GM10266 (cell line): ENCODE data around the gene LUC7L3.

Experiments
- DNase-seq: peaks from one replicate; pipeline ENCODE4 v3.0.0; 2012; ENCODE audit errors: extremely low spot score
- CTCF ChIP-seq: IDR thresholded peaks from 2 replicates; pipeline ENCODE4 v1.5.1; 2012; ENCODE audit warnings: mild to moderate bottlenecking, low read depth; ENCODE audit not compliant: control insufficient read depth, insufficient read depth; ENCODE audit errors: missing control alignments

The LUC7L3 gene

GRCh38 chr17:50687200-50688066 is 32.0 kb upstream of the LUC7L3 start:
- TF ChIP-seq CTCF, result no peak
- no peak for DNase-seq

- DNase-seq, result no peak
- TF ChIP-seq CTCF, result no peak
These were observed 31.2 kb upstream of the LUC7L3 start for GRCh38 chr17:50688245-50688644.

- no peak for DNase-seq
These were observed 30.2 kb upstream of the LUC7L3 start for GRCh38 chr17:50689251-50689650.

GRCh38 chr17:50689956-50690886 is 29.2 kb upstream of the LUC7L3 start:
- DNase-seq, result no peak
- no peak for TF ChIP-seq CTCF

More at GRCh38 chr17:50689251-50689650, 30.2 kb upstream of the LUC7L3 start:
- TF ChIP-seq CTCF, result no peak

- no peak for TF ChIP-seq CTCF
- DNase-seq, result no peak
These were observed 28.4 kb upstream of the LUC7L3 start for GRCh38 chr17:50690887-50691549.

- TF ChIP-seq CTCF, result no peak
- DNase-seq, result no peak
These were observed 27.6 kb upstream of the LUC7L3 start for GRCh38 chr17:50691550-50692447.
